Brain microvascular endothelial cell (primary cell): ENCODE measurements around the gene INPP5F.
"Not testable (repeated sequence)": the region's sequence is repeated elsewhere in the genome, so short reads cannot be mapped to it uniquely, and the experiment has no call there.

Experiments
- DNase-seq: peaks from one replicate; pipeline ENCODE4 v3.0.0-alpha.2; 2020
- H3K27ac ChIP-seq: fragments of 250-450 bp; sonication (Bioruptor Pico); 2 replicates; pipeline ENCODE4 v1.5.1; 2020; ENCODE audit warnings: mild to moderate bottlenecking, moderate library complexity
- H3K27me3 ChIP-seq: fragments of 250-450 bp; sonication (Bioruptor Pico); replicated peaks from 2 replicates; pipeline ENCODE4 v1.5.1; 2020; ENCODE audit warnings: mild to moderate bottlenecking
- H3K36me3 ChIP-seq: fragments of 250-450 bp; sonication (Bioruptor Pico); replicated peaks from 2 replicates; pipeline ENCODE4 v1.5.1; 2020; ENCODE audit warnings: mild to moderate bottlenecking
- H3K4me3 ChIP-seq: 2 replicates; pipeline ENCODE4 v1.5.1; 2011; ENCODE audit warnings: low read depth, mild to moderate bottlenecking, control low read depth, low read length, moderate library complexity
- CTCF ChIP-seq: IDR thresholded peaks from 2 replicates; pipeline ENCODE4 v1.5.1; 2011; ENCODE audit warnings: low read depth, mild to moderate bottlenecking, moderate library complexity, low read length, control low read depth, inconsistent platforms; ENCODE audit errors: missing control alignments
- in situ Hi-C: cut with HindIII; loops from 2 replicates; pipeline ENCODE4 v1.10.0; 2017; ENCODE audit warnings: low sequenced_read_pairs, low pct_ligation_motif_present

Gene INPP5F

DNA sequence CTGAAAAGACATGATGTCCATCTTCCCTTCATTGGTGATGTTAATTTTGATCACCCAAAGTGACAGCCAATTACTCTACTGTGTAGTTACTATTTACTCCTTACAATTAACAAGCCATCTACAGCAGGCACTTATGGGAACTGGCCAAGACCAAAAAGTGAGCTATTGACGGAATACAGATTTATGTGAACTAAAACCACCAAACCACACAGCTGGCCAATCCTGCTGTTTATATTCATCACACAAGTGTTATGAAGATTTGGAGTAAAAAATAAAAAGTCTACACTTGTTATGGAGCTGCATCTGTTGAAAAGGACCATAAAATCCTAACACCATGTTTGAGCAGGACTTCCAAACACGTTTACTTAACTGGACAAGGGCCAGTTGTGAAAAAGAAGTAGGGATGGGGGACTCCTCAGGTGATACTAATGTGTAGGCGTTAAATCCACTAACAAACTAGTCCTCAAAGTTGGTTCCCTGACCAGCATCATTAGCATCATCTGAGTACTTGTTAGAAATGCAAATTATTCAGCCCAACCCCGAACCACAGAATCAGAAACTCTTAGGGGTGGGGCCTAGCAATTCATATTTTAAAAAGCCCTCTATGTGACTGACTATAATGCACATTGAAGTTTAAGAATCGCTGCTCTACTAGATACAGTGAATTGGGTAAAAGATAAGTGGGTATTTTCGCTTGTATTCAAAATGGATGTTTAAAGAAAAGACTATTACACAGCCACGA lies 135.2 kb downstream of the INPP5F start:
- Histone ChIP-seq H3K36me3 (peaks cover 3% of the 10 kb centered on the region), H3K27ac (no peak overlapping the region), H3K4me3 (no peak overlapping the region), H3K27me3 (no peaks in the 10 kb centered on the region)
- in situ Hi-C loops: no loop called here
- no peak for DNase-seq
- no peak for TF ChIP-seq CTCF

DNA sequence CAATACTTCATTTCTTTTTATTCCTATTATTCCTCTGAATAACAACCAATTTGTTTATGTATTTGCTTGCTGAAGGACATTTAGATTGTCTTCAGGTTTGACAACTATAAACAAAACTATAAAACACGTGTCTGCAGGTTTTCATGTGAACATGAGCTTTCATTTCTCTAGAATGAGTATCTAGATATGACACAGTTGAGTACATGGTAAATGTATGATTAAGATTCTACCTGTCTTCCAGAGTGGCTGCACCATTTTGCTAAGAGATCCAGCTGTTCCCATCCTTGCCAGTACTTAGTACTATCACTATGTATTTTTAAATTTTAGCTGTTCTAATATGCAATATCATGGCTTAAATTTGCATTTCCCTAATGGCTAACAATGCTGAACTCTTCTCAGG lies 136.7 kb downstream of the INPP5F start:
- TF ChIP-seq CTCF: no peak
- in situ Hi-C loops: no loop called here
- no peak overlapping the region for H3K27ac ChIP-seq

DNA sequence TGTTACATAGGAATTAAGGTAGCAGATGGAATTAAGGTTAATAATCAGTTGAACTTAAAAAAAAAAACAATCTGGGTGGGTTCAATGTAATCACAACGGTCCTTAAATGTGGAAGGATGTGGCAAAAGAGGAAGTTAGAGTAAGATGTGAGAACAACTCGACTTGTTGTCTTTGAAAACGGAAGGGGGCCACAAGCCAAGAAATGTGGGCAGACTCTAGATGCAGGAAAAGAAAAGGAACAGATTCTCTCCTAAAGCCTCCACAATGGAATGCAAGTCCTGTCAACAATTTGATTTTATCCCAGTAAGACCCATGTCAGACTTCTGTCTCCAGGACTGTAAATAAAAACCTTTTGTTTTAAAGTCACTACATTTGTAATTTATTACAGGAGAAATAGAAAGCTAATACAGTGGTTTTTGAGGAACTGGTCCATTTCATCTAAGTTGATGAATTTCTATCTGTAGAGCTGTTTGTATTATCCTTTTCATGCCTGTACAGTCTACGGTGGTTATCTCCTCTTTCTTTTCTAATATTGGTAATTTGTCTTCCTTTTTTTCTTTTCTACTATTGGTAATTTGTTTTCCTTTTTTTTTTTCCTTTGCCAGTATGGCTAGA lies 138.2 kb downstream of the INPP5F start:
- DNase-seq: no peak
- in situ Hi-C loops: no loop called here
- Histone ChIP-seq H3K27ac (no peak overlapping the region), H3K4me3 (no peak overlapping the region), H3K36me3 (no peaks in the 10 kb centered on the region), H3K27me3 (no peaks in the 10 kb centered on the region)
- TF ChIP-seq CTCF: no peak

More for the DNA sequence above, 136.7 kb downstream of the INPP5F start:
- no peak overlapping the region for H3K4me3 ChIP-seq
- no peaks in the 10 kb centered on the region for H3K36me3 ChIP-seq
- no peak for DNase-seq
- no peaks in the 10 kb centered on the region for H3K27me3 ChIP-seq

DNA sequence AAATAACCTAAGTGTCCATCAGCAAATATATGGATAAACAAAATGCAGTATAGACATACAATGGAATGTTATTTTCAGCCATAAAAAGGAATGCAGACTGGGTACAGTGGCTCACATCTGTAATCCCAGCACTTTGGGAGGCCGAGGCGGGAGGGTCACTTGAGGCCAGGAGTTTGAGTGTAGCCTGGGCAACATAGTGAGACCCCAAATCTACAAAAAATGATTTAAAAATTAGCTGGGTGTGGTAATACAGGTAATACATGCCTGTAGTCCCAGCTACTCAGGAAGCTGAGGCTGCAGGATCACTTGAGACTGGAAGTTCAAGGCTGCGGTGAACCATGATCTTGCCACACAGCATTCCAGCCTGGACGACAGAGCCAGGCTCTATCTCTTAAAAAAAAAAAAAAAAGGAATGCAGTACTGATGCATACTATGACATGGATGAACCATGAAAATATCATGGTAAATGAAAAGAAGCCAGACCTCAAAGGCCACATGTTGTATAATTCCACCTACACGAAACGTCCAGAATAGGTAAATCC lies 139.9 kb downstream of the INPP5F start:
- no peak overlapping the region for H3K27ac ChIP-seq
- H3K27me3 ChIP-seq: no peaks in the 10 kb centered on the region
- no peaks in the 10 kb centered on the region for H3K36me3 ChIP-seq
- TF ChIP-seq CTCF: no peak
- no peak for DNase-seq
- H3K4me3 ChIP-seq: no peak overlapping the region
- in situ Hi-C loops: no loop called here

- in situ Hi-C loops: no loop called here
- no peak overlapping the region for H3K27ac ChIP-seq
- no peaks in the 10 kb centered on the region for H3K27me3 ChIP-seq
- DNase-seq: no peak
- no peak overlapping the region for H3K4me3 ChIP-seq
- H3K36me3 ChIP-seq: no peaks in the 10 kb centered on the region
- no peak for TF ChIP-seq CTCF
Observed at GRCh38 chr10:119867317-119867716, 141.5 kb downstream of the INPP5F start.

GRCh38 chr10:119869398-119869797 lies 143.5 kb downstream of the INPP5F start:
- in situ Hi-C loops, H3K4me3 ChIP-seq, H3K27ac ChIP-seq, H3K36me3 ChIP-seq, DNase-seq, H3K27me3 ChIP-seq: not testable (repeated sequence)
